SK-N-SH (cell line): ENCODE measurements around the gene CSNK2B. TPM values are rescaled to one million over a fixed set of nuclear protein-coding genes. Genes with fewer than 3 reads are reported as not detected.

ENCODE experiments used
- CTCF ChIA-PET: fragments of 300-600, 350-600 bp; formaldehyde crosslinking; extraction: SDS; loops from one replicate; lab custom pipeline; 2021; lab: Yijun Ruan, JAX
- POLR2A ChIA-PET: fragments of 350-600 bp; sonication (Branson Sonifier 250); formaldehyde crosslinking; extraction: SDS; loops from one replicate; lab custom pipeline; 2020; ENCODE audit warnings: antibody characterized with exemption, inconsistent platforms; lab: Yijun Ruan, JAX
- DNase-seq: peaks from one replicate; pipeline ENCODE4 v3.0.0; 2012
- H2AFZ ChIP-seq: fragments of 200-600 bp; sonication (generic); 2 replicates; pipeline ENCODE4 v1.8.1; 2016; ENCODE audit warnings: antibody characterized with exemption, mild to moderate bottlenecking, low read depth
- H3F3A ChIP-seq: fragments of 200-600 bp; sonication (generic); replicated peaks from 2 replicates; pipeline ENCODE3; 2016; ENCODE audit warnings: antibody characterized with exemption, mild to moderate bottlenecking; ENCODE audit not compliant: insufficient read depth
- H3K27ac ChIP-seq, 2 experiments: fragments of 200-500 bp in 1 of 2; fragments of 200-600 bp in 1 of 2; sonication (Bioruptor generic) in 1 of 2; sonication (generic), shearing (Covaris generic) in 1 of 2; 2 replicates each; pipeline versions ENCODE4 v1.5.1 to v1.6.1; 2014 to 2016; ENCODE audit warnings: low read depth in 2 of 2, inconsistent platforms in 1 of 2, low read length in 1 of 2, mild to moderate bottlenecking in 1 of 2, mixed read lengths in 1 of 2
- H3K27me3 ChIP-seq: fragments of 200-600 bp; sonication (generic), shearing (Covaris generic); 2 replicates; pipeline ENCODE4 v1.6.1; 2016; ENCODE audit warnings: mixed run types; ENCODE audit not compliant: insufficient read depth
- H3K36me3 ChIP-seq, 2 experiments: fragments of 200-500 bp in 1 of 2; fragments of 200-600 bp in 1 of 2; sonication (Bioruptor generic) in 1 of 2; sonication (generic) in 1 of 2; replicated peaks in 1 of 2; 2 replicates each; pipeline versions ENCODE3 to v1.5.1; 2014 to 2016; ENCODE audit warnings: low read length in 1 of 2, mild to moderate bottlenecking in 1 of 2; ENCODE audit not compliant: insufficient read depth in 2 of 2, control insufficient read depth in 1 of 2
- H3K4me1 ChIP-seq, 2 experiments: fragments of 200-500 bp in 1 of 2; fragments of 200-600 bp in 1 of 2; sonication (Bioruptor generic) in 1 of 2; sonication (generic), shearing (Covaris generic) in 1 of 2; 2 replicates each; pipeline versions ENCODE4 v1.5.1 to v1.6.1; 2014 to 2016; ENCODE audit warnings: low read depth in 1 of 2, low read length in 1 of 2, mixed run types in 1 of 2; ENCODE audit not compliant: insufficient read depth in 2 of 2, control insufficient read depth in 1 of 2
- H3K4me2 ChIP-seq: fragments of 200-600 bp; sonication (generic), shearing (Covaris generic); 2 replicates; pipeline ENCODE4 v1.6.1; 2017; ENCODE audit warnings: mixed run types
- H3K4me3 ChIP-seq, 2 experiments: fragments of 200-500 bp in 1 of 2; fragments of 200-600 bp in 1 of 2; sonication (Bioruptor generic) in 1 of 2; sonication (generic), shearing (Covaris generic) in 1 of 2; 2 replicates each; pipeline versions ENCODE4 v1.5.1 to v1.8.1; 2014 to 2016; ENCODE audit warnings: low read depth in 2 of 2, inconsistent platforms in 1 of 2, low read length in 1 of 2, mild to moderate bottlenecking in 1 of 2, mixed read lengths in 1 of 2, moderate library complexity in 1 of 2
- H3K79me2 ChIP-seq: fragments of 200-600 bp; sonication (generic); 2 replicates; pipeline ENCODE4 v1.8.1; 2017; ENCODE audit warnings: mild to moderate bottlenecking; ENCODE audit not compliant: insufficient read depth
- H3K9ac ChIP-seq: fragments of 200-600 bp; sonication (generic); 2 replicates; pipeline ENCODE4 v1.6.1; 2017; ENCODE audit warnings: mixed run types
- H3K9me2 ChIP-seq: fragments of 200-600 bp; sonication (generic); 2 replicates; pipeline ENCODE4 v1.6.1; 2017; ENCODE audit warnings: mixed run types
- H3K9me3 ChIP-seq: fragments of 200-600 bp; sonication (generic); 2 replicates; pipeline ENCODE4 v1.6.1; 2017; ENCODE audit warnings: mixed run types, mild to moderate bottlenecking, moderate library complexity
- H4K20me1 ChIP-seq: fragments of 200-600 bp; sonication (generic); 2 replicates; pipeline ENCODE4 v1.6.1; 2017; ENCODE audit warnings: mild to moderate bottlenecking, mixed run types; ENCODE audit not compliant: insufficient read depth
- CHD2 ChIP-seq: fragments of 150-350 bp; IDR thresholded peaks from 2 replicates; pipeline ENCODE4 v1.6.1; 2018; ENCODE audit warnings: low read length; ENCODE audit not compliant: partially characterized antibody
- EZH2phosphoT487 ChIP-seq: fragments of 200-600 bp; sonication (generic); IDR thresholded peaks from 2 replicates; pipeline ENCODE4 v1.6.1; 2017; ENCODE audit warnings: low read depth, mixed run types, mild to moderate bottlenecking, antibody characterized with exemption, moderate library complexity, borderline replicate concordance
- FOSL2 ChIP-seq: IDR thresholded peaks from 2 replicates; pipeline ENCODE4 v1.4.0; 2012; ENCODE audit warnings: low read depth, mild to moderate bottlenecking, moderate library complexity, borderline replicate concordance
- FOXM1 ChIP-seq: IDR thresholded peaks from 2 replicates; pipeline ENCODE4 v1.4.0; 2012; ENCODE audit warnings: low read depth, mild to moderate bottlenecking
- MEF2A ChIP-seq: IDR thresholded peaks from 2 replicates; pipeline ENCODE4 v1.4.0; 2012; ENCODE audit warnings: low read depth, borderline replicate concordance
- NFIC ChIP-seq: IDR thresholded peaks from 2 replicates; pipeline ENCODE4 v1.4.0; 2012; ENCODE audit warnings: borderline replicate concordance
- NRF1 ChIP-seq: IDR thresholded peaks from 2 replicates; pipeline ENCODE4 v1.6.1; 2012; ENCODE audit warnings: low read depth, mild to moderate bottlenecking, low read length
- RFX5 ChIP-seq: IDR thresholded peaks from 2 replicates; pipeline ENCODE4 v1.6.1; 2012; ENCODE audit warnings: mild to moderate bottlenecking, improper control_type of control experiment, low read length
- SMC3 ChIP-seq: IDR thresholded peaks from 2 replicates; pipeline ENCODE4 v1.6.1; 2012; ENCODE audit warnings: low read depth, low read length, improper control_type of control experiment
- TAF1 ChIP-seq: IDR thresholded peaks from 2 replicates; pipeline ENCODE4 v1.6.1; 2012; ENCODE audit warnings: low read depth, mild to moderate bottlenecking, low read length, moderate library complexity, borderline replicate concordance
- WGBS: methylation state at CpG from one replicate; pipeline ENCODE4 v1.1.6; 2017; ENCODE audit warnings: low lambda C conversion rate; 5-methylcytosine and 5-hydroxymethylcytosine counted together
- polyA plus RNA-seq, 3 experiments: library from polyadenylated mRNA; depleted of rRNA; stranded (reverse); fragments of >200 nt; gene quantifications; 2 replicates each; pipeline ENCODE4 v1.2.3, GENCODE V29; 2012
- TF ChIP-seq, protein P1 (sequence below): IDR thresholded peaks from 2 replicates; pipeline ENCODE4 v1.4.0; 2012; ENCODE audit warnings: low read depth
- TF ChIP-seq, protein P2 (sequence below): IDR thresholded peaks from 2 replicates; pipeline ENCODE4 v1.4.0; 2012; ENCODE audit warnings: low read depth, borderline replicate concordance
- TF ChIP-seq, protein P3 (sequence below): IDR thresholded peaks from 2 replicates; pipeline ENCODE4 v1.4.0; 2012; ENCODE audit warnings: low read depth, borderline replicate concordance
- TF ChIP-seq, protein P4 (sequence below): fragments of 150-350 bp; IDR thresholded peaks from 2 replicates; pipeline ENCODE4 v1.6.1; 2017; ENCODE audit warnings: antibody characterized with exemption, low read length, low read depth, borderline replicate concordance

The CSNK2B gene
- polyA plus RNA-seq, 1 of the 3 experiments (the other 2 are of a cell fraction): 101 TPM

DNA sequence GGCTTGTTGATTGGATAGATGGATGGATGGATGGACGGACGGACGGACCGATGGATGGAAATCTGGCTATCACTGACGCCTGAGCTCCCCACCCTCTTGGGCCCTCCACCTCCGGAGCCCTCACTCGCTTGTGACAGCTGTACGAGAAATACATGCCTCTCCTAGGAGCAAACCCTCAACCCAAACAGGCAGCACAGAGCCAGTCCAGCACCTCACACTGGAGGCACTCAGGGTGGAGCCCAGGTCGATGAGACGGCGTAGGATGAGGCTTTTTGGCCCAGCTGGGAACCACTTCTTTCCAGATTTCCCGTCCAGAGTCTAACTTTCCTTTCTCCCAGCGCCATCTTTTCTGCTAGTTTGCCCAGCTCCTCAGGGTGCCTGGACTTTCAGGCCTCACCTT is 17.7 kb downstream of the CSNK2B start:
- Histone ChIP-seq H3K79me2 (no peaks in the 10 kb centered on the region), H3K4me3 (no peak overlapping the region), H3K36me3 (peaks cover under 1 to 18% of the 10 kb centered on the region in 2 experiments), H3K27ac (no peak overlapping the region), H3K27me3 (no peaks in the 10 kb centered on the region), H3K4me2 (no peak overlapping the region), H3F3A (no peaks in the 10 kb centered on the region), H4K20me1 (no peaks in the 10 kb centered on the region), H3K9ac (no peak overlapping the region), H3K4me1 (peaks cover 3 to 7% of the 10 kb centered on the region in 2 experiments; a peak in 2 of 4 replicates), H2AFZ (no peak overlapping the region), H3K9me2 (no peaks in the 10 kb centered on the region), H3K9me3 (no peaks in the 10 kb centered on the region)
- 94% methylated on average over 13 of the region's 13 CpGs for WGBS
- DNase-seq: no peak
- POLR2A ChIA-PET: no interaction called here
- no peak for TF ChIP-seq EZH2phosphoT487
- no peak for TF ChIP-seq MEF2A
- no peak for TF ChIP-seq CHD2
- TF ChIP-seq, protein P1, sequence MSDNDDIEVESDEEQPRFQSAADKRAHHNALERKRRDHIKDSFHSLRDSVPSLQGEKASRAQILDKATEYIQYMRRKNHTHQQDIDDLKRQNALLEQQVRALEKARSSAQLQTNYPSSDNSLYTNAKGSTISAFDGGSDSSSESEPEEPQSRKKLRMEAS: no peak
- no peak for TF ChIP-seq FOSL2
- no peak for TF ChIP-seq FOXM1
- TF ChIP-seq, protein P2, sequence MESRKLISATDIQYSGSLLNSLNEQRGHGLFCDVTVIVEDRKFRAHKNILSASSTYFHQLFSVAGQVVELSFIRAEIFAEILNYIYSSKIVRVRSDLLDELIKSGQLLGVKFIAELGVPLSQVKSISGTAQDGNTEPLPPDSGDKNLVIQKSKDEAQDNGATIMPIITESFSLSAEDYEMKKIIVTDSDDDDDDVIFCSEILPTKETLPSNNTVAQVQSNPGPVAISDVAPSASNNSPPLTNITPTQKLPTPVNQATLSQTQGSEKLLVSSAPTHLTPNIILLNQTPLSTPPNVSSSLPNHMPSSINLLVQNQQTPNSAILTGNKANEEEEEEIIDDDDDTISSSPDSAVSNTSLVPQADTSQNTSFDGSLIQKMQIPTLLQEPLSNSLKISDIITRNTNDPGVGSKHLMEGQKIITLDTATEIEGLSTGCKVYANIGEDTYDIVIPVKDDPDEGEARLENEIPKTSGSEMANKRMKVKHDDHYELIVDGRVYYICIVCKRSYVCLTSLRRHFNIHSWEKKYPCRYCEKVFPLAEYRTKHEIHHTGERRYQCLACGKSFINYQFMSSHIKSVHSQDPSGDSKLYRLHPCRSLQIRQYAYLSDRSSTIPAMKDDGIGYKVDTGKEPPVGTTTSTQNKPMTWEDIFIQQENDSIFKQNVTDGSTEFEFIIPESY: no peak
- TF ChIP-seq NFIC: no peak
- TF ChIP-seq, protein P3, sequence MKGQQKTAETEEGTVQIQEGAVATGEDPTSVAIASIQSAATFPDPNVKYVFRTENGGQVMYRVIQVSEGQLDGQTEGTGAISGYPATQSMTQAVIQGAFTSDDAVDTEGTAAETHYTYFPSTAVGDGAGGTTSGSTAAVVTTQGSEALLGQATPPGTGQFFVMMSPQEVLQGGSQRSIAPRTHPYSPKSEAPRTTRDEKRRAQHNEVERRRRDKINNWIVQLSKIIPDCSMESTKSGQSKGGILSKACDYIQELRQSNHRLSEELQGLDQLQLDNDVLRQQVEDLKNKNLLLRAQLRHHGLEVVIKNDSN: no peak
- no peak for TF ChIP-seq RFX5
- TF ChIP-seq TAF1: no peak
- CTCF ChIA-PET: interaction anchor here (0.7 to 1.6 kb wide), 5 partner anchors 52 to 147 kb away, joined by 3 to 4 read pairs (median 4); partner anchors contain the start of gene VARS1

DNA sequence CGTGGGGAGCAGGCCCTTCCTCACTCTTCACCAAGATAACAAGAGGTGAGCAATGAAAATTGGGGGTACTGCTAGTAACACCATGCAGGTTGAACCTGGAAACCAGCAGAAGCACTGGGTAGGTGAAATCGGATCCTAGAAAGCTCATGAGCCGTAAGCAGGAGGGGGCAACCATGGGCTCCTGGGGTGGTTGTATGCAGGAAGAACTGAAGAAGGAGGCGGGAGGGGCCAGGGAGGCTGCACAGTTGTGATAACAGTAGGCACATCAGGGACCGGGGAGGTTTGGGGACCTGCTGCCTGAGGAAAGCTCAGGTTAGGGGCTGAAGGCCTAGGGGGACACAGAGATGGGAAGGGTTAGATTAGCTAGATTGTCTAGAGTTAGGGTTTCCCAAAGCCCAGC is 20.6 kb downstream of the CSNK2B start:
- 90% methylated on average over 5 of the region's 5 CpGs for WGBS
- CTCF ChIA-PET: interaction anchor here (1.1 kb wide), 1 partner anchor 177 kb away, joined by 3 read pairs; no protein-coding TSS in a partner anchor

More for the DNA sequence above, 20.6 kb downstream of the CSNK2B start:
- no peak overlapping the region for H2AFZ ChIP-seq
- H3K4me3 ChIP-seq: no peak overlapping the region
- H3K27me3 ChIP-seq: no peaks in the 10 kb centered on the region
- no peaks in the 10 kb centered on the region for H3K9me2 ChIP-seq
- H3K36me3 ChIP-seq: peaks cover 8 to 40% of the 10 kb centered on the region in 2 experiments
- H3K4me2 ChIP-seq: no peak overlapping the region
- H4K20me1 ChIP-seq: no peaks in the 10 kb centered on the region
- no peaks in the 10 kb centered on the region for H3F3A ChIP-seq
- H3K27ac ChIP-seq: no peak overlapping the region
- H3K9ac ChIP-seq: no peak overlapping the region
- H3K79me2 ChIP-seq: no peaks in the 10 kb centered on the region
- H3K9me3 ChIP-seq: no peaks in the 10 kb centered on the region
- TF ChIP-seq SMC3 (no peak), EZH2phosphoT487 (no peak), NRF1 (no peak), MEF2A (no peak)
- TF ChIP-seq, protein P3: no peak
- TF ChIP-seq, protein P4, sequence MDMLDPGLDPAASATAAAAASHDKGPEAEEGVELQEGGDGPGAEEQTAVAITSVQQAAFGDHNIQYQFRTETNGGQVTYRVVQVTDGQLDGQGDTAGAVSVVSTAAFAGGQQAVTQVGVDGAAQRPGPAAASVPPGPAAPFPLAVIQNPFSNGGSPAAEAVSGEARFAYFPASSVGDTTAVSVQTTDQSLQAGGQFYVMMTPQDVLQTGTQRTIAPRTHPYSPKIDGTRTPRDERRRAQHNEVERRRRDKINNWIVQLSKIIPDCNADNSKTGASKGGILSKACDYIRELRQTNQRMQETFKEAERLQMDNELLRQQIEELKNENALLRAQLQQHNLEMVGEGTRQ: no peak
- POLR2A ChIA-PET: no interaction called here
- H3K4me1 ChIP-seq: no peaks in the 10 kb centered on the region
- no peak for DNase-seq
